AG04450 (cell line): Measurements from ENCODE around the gene TRIM56. TPM values are rescaled to one million over a fixed set of nuclear protein-coding genes. Genes with fewer than 3 reads are reported as not detected.

ENCODE experiments used
- CTCF ChIA-PET: fragments of 300-600, 350-600 bp; formaldehyde crosslinking; extraction: SDS; loops from one replicate; lab custom pipeline; 2022; ENCODE audit warnings: antibody characterized with exemption, inconsistent platforms; lab: Charles Lee
- POLR2A ChIA-PET: fragments of 350-600 bp; formaldehyde crosslinking; extraction: SDS; loops from one replicate; lab custom pipeline; 2021; ENCODE audit warnings: antibody characterized with exemption, inconsistent platforms; lab: Yijun Ruan, JAX
- DNase-seq: peaks from one replicate; pipeline ENCODE4 v3.0.0-alpha.2; 2011; ENCODE audit warnings: low read depth, low spot score
- H3K27ac ChIP-seq: one replicate; pipeline ENCODE4 v1.5.1; 2012; ENCODE audit warnings: low read depth, low read length, control low read depth
- H3K27me3 ChIP-seq: one replicate; pipeline ENCODE4 v1.6.0; 2012; ENCODE audit warnings: low read length; ENCODE audit not compliant: control insufficient read depth, insufficient read depth
- H3K4me3 ChIP-seq: 2 replicates; pipeline ENCODE4 v1.5.1; 2011; ENCODE audit warnings: mild to moderate bottlenecking, low read depth, low read length, control low read depth
- H3K9me3 ChIP-seq: 2 replicates; pipeline ENCODE4 v1.5.1; 2012; ENCODE audit warnings: low read length; ENCODE audit not compliant: control insufficient read depth, insufficient read depth
- CTCF ChIP-seq: IDR thresholded peaks from 2 replicates; pipeline ENCODE4 v1.5.1; 2011; ENCODE audit warnings: low read depth, low read length, control low read depth, inconsistent platforms
- polyA plus RNA-seq: library from polyadenylated mRNA; depleted of rRNA; stranded (reverse); fragments of >200 nt; gene quantifications from 2 replicates; pipeline ENCODE4 v1.2.3, GENCODE V29; 2011

TRIM56 gene
- polyA plus RNA-seq, 1 experiment: 4.0 TPM

- Histone ChIP-seq H3K9me3 (peaks cover 4% of the 10 kb centered on the region; the same call in 1 of the 2 replicates), H3K27ac (no peak overlapping the region), H3K27me3 (no peaks in the 10 kb centered on the region), H3K4me3 (no peak overlapping the region)
- ChIA-PET CTCF (interaction anchor here (0.9 to 2.2 kb wide), 6 partner anchors 14 to 65 kb away, joined by 3 to 14 read pairs (median 8); no protein-coding TSS in a partner anchor), POLR2A (interaction anchor here (2.1 kb wide), 1 partner anchor 10 kb away, joined by 12 read pairs; no protein-coding TSS in a partner anchor)
- TF ChIP-seq CTCF: no peak
- DNase-seq: no peak
Measured at GRCh38 chr7:101123703-101124068, 38.4 kb downstream of the TRIM56 start.

- DNase-seq: peak; percentile 59
- no peaks in the 10 kb centered on the region for H3K27me3 ChIP-seq
- H3K4me3 ChIP-seq: no peak overlapping the region
- H3K27ac ChIP-seq: peak overlapping the region; percentile 98
- no peak for TF ChIP-seq CTCF
- ChIA-PET POLR2A (no interaction called here), CTCF (interaction anchor here (0.6 to 2.2 kb wide), 6 partner anchors 13 to 154 kb away, joined by 3 to 14 read pairs (median 5); no protein-coding TSS in a partner anchor)
- H3K9me3 ChIP-seq: peaks cover 4% of the 10 kb centered on the region; the same call in 1 of the 2 replicates
Measured at GRCh38 chr7:101124376-101125056, 39.2 kb downstream of the TRIM56 start.

GRCh38 chr7:101125989-101126650 lies 40.8 kb downstream of the TRIM56 start:
- CTCF ChIA-PET: interaction anchor here (0.7 to 2.1 kb wide), 6 partner anchors 11 to 67 kb away, joined by 3 to 12 read pairs (median 6); no protein-coding TSS in a partner anchor

GRCh38 chr7:101126651-101127459 lies 41.6 kb downstream of the TRIM56 start, which contains the start of gene SERPINE1:
Gene SERPINE1, plus strand, starts transcription at chr7:101127104. Its CDS starts 1,290 bp downstream, at chr7:101128394.
- POLR2A ChIA-PET: interaction anchor here (0.6 to 2.4 kb wide), 16 partner anchors 9 to 542 kb away, joined by 3 to 23 read pairs (median 4); partner anchors contain the start of genes TRIM56, VGF and ZNHIT1
- Histone ChIP-seq H3K4me3 (peak within 1 kb of the TSS; percentile 91), H3K27me3 (no peaks in the 10 kb centered on the region), H3K9me3 (peaks cover 8% of the 10 kb centered on the region), H3K27ac (peak within 1 kb of the TSS; percentile 89)
- TF ChIP-seq CTCF: peak; percentile 49
- peak; percentile 99 for DNase-seq
- CTCF ChIA-PET: interaction anchor here (0.7 to 2.1 kb wide), 6 partner anchors 11 to 66 kb away, joined by 3 to 12 read pairs (median 6); no protein-coding TSS in a partner anchor

More at GRCh38 chr7:101125989-101126650, 40.8 kb downstream of the TRIM56 start:
- DNase-seq: no peak
- POLR2A ChIA-PET: interaction anchor here (0.6 to 2.4 kb wide), 12 partner anchors 9 to 393 kb away, joined by 3 to 23 read pairs (median 5); partner anchors contain the start of genes TRIM56 and VGF
- no peak overlapping the region for H3K4me3 ChIP-seq
- peak overlapping the region; percentile 89 for H3K27ac ChIP-seq
- H3K27me3 ChIP-seq: no peaks in the 10 kb centered on the region
- TF ChIP-seq CTCF: no peak
- peaks cover 8% of the 10 kb centered on the region for H3K9me3 ChIP-seq
